Astrocyte (in vitro differentiated cells and primary cell): ENCODE results near the gene ST6GAL2.

Experiments used
- CTCF ChIP-seq: IDR thresholded peaks from 2 replicates; pipeline ENCODE4 v1.5.1; 2011; ENCODE audit warnings: low read depth, mild to moderate bottlenecking, inconsistent platforms, low read length, moderate library complexity; ENCODE audit not compliant: insufficient read depth
- EZH2 ChIP-seq: IDR thresholded peaks from 2 replicates; pipeline ENCODE4 v1.6.1; 2012; ENCODE audit warnings: mild to moderate bottlenecking, low read length, inconsistent platforms; ENCODE audit not compliant: insufficient read depth

- no peak for TF ChIP-seq CTCF
- no peak for TF ChIP-seq EZH2
Observed at GRCh38 chr2:106833256-106833655, 52.7 kb downstream of the ST6GAL2 start.
